Dendritic cell treated with granulocyte-macrophage colony-stimulating factor and Interleukin-4, amounts not matched to agents 40 ng/mL and 50 ng/mL, for 4 days (primary cell): Measurements from ENCODE around the gene VSIG4.
"Not testable (repeated sequence)": the region's sequence is repeated elsewhere in the genome, so short reads cannot be mapped to it uniquely, and the experiment has no call there.

Experiments
- H3K27ac Mint-ChIP-seq: one replicate; pipeline ENCODE4 v1.8.0; 2022; ENCODE audit warnings: mild to moderate bottlenecking, mixed read lengths
- H3K27me3 Mint-ChIP-seq: one replicate; pipeline ENCODE4 v1.8.0; 2022; ENCODE audit warnings: mild to moderate bottlenecking, mixed read lengths
- H3K36me3 Mint-ChIP-seq: one replicate; pipeline ENCODE4 v1.8.0; 2022; ENCODE audit warnings: low read depth, mixed read lengths
- H3K4me1 Mint-ChIP-seq: one replicate; pipeline ENCODE4 v1.8.0; 2022; ENCODE audit warnings: low read depth, mixed read lengths
- H3K4me3 Mint-ChIP-seq: one replicate; pipeline ENCODE4 v1.8.0; 2022; ENCODE audit warnings: mild to moderate bottlenecking, moderate library complexity, mixed read lengths
- H3K9me3 Mint-ChIP-seq: one replicate; pipeline ENCODE4 v1.8.0; 2022; ENCODE audit warnings: mixed read lengths
- intact Hi-C: fragments of 100-400 bp; cut with micrococcal nuclease; formaldehyde crosslinking; loops from one replicate; pipeline ENCODE4 v1.15.0; 2022

VSIG4 gene

GRCh38 chrX:66039944-66040343 is at the start of gene VSIG4:
TSS of gene VSIG4 (minus strand) at chrX:66040080. CDS start at chrX:66039998, 82 bp downstream.
- intact Hi-C loops: no loop called here
- H3K4me3 Mint-ChIP-seq: no peak within 1 kb of the TSS
- peaks cover 23% of the 10 kb centered on the region for H3K4me1 Mint-ChIP-seq
- peaks cover 14% of the 10 kb centered on the region for H3K27me3 Mint-ChIP-seq
- H3K9me3 Mint-ChIP-seq: no peaks in the 10 kb centered on the region
- H3K36me3 Mint-ChIP-seq: no peaks in the 10 kb centered on the region
- peak within 1 kb of the TSS; percentile 58 for H3K27ac Mint-ChIP-seq

- Mint-ChIP-seq H3K36me3 (no peaks in the 10 kb centered on the region), H3K4me1 (peaks cover 35% of the 10 kb centered on the region), H3K27ac (no peak overlapping the region), H3K4me3 (no peak overlapping the region), H3K27me3 (no peaks in the 10 kb centered on the region), H3K9me3 (no peaks in the 10 kb centered on the region)
- intact Hi-C loops: no loop called here
These were observed 36.9 kb upstream of the VSIG4 start for GRCh38 chrX:66076801-66077200.

GRCh38 chrX:66074920-66075879 is 35.3 kb upstream of the VSIG4 start:
- peak overlapping the region; percentile 50 for H3K4me3 Mint-ChIP-seq
- intact Hi-C loops: no loop called here
- no peaks in the 10 kb centered on the region for H3K27me3 Mint-ChIP-seq
- H3K27ac Mint-ChIP-seq: peak overlapping the region; percentile 84
- H3K9me3 Mint-ChIP-seq: no peaks in the 10 kb centered on the region
- H3K4me1 Mint-ChIP-seq: peaks cover 35% of the 10 kb centered on the region
- H3K36me3 Mint-ChIP-seq: no peaks in the 10 kb centered on the region

- H3K4me1 Mint-ChIP-seq: peaks cover 32% of the 10 kb centered on the region
- H3K9me3 Mint-ChIP-seq: no peaks in the 10 kb centered on the region
- intact Hi-C loops: no loop called here
- no peaks in the 10 kb centered on the region for H3K27me3 Mint-ChIP-seq
- H3K27ac Mint-ChIP-seq: no peak overlapping the region
- H3K4me3 Mint-ChIP-seq: no peak overlapping the region
- H3K36me3 Mint-ChIP-seq: no peaks in the 10 kb centered on the region
These were observed 31.2 kb upstream of the VSIG4 start for GRCh38 chrX:66071126-66071525.

GRCh38 chrX:66064261-66064660 is 24.4 kb upstream of the VSIG4 start:
- intact Hi-C loops: no loop called here
- H3K27ac Mint-ChIP-seq: no peak overlapping the region
- no peak overlapping the region for H3K4me3 Mint-ChIP-seq
- peaks cover 14% of the 10 kb centered on the region for H3K4me1 Mint-ChIP-seq
- H3K36me3 Mint-ChIP-seq: no peaks in the 10 kb centered on the region
- H3K27me3 Mint-ChIP-seq: peaks cover 13% of the 10 kb centered on the region
- H3K9me3 Mint-ChIP-seq: no peaks in the 10 kb centered on the region

- H3K4me3 Mint-ChIP-seq, H3K27ac Mint-ChIP-seq, H3K9me3 Mint-ChIP-seq, intact Hi-C loops, H3K27me3 Mint-ChIP-seq, H3K36me3 Mint-ChIP-seq: not testable (repeated sequence)
- H3K4me1 Mint-ChIP-seq: peaks cover 25% of the 10 kb centered on the region
These were observed 17.1 kb upstream of the VSIG4 start for GRCh38 chrX:66057019-66057418.

GRCh38 chrX:66054978-66055377 is 15.1 kb upstream of the VSIG4 start:
- H3K4me3 Mint-ChIP-seq: no peak overlapping the region
- H3K36me3 Mint-ChIP-seq: no peaks in the 10 kb centered on the region
- H3K9me3 Mint-ChIP-seq: no peaks in the 10 kb centered on the region
- intact Hi-C loops: no loop called here
- H3K4me1 Mint-ChIP-seq: peaks cover 41% of the 10 kb centered on the region
- H3K27me3 Mint-ChIP-seq: peaks cover 2% of the 10 kb centered on the region
- no peak overlapping the region for H3K27ac Mint-ChIP-seq

- H3K27me3 Mint-ChIP-seq: peaks cover 2% of the 10 kb centered on the region
- no peak overlapping the region for H3K27ac Mint-ChIP-seq
- no peak overlapping the region for H3K4me3 Mint-ChIP-seq
- H3K4me1 Mint-ChIP-seq: peaks cover 41% of the 10 kb centered on the region
- H3K9me3 Mint-ChIP-seq: no peaks in the 10 kb centered on the region
- intact Hi-C loops: no loop called here
- no peaks in the 10 kb centered on the region for H3K36me3 Mint-ChIP-seq
These were observed 13.5 kb upstream of the VSIG4 start for GRCh38 chrX:66053414-66053813.

GRCh38 chrX:66051980-66052379 is 12.1 kb upstream of the VSIG4 start:
- peaks cover 2% of the 10 kb centered on the region for H3K27me3 Mint-ChIP-seq
- no peaks in the 10 kb centered on the region for H3K9me3 Mint-ChIP-seq
- H3K27ac Mint-ChIP-seq: no peak overlapping the region
- no peak overlapping the region for H3K4me3 Mint-ChIP-seq
- intact Hi-C loops: no loop called here
- H3K4me1 Mint-ChIP-seq: peaks cover 41% of the 10 kb centered on the region
- no peaks in the 10 kb centered on the region for H3K36me3 Mint-ChIP-seq

- Mint-ChIP-seq H3K4me1 (peaks cover 50% of the 10 kb centered on the region), H3K4me3 (no peak overlapping the region), H3K9me3 (no peaks in the 10 kb centered on the region), H3K27ac (peak overlapping the region; percentile 81), H3K27me3 (peaks cover 8% of the 10 kb centered on the region), H3K36me3 (no peaks in the 10 kb centered on the region)
- intact Hi-C loops: no loop called here
These were observed 10.3 kb upstream of the VSIG4 start for GRCh38 chrX:66050140-66050569.

- no peaks in the 10 kb centered on the region for H3K36me3 Mint-ChIP-seq
- H3K9me3 Mint-ChIP-seq: no peaks in the 10 kb centered on the region
- H3K4me3 Mint-ChIP-seq: no peak overlapping the region
- H3K4me1 Mint-ChIP-seq: peaks cover 42% of the 10 kb centered on the region
- H3K27me3 Mint-ChIP-seq: peaks cover 11% of the 10 kb centered on the region
- no peak overlapping the region for H3K27ac Mint-ChIP-seq
- intact Hi-C loops: loop anchor here (5.0 kb wide), 1 partner anchor 58 kb away; no protein-coding TSS in a partner anchor
These were observed 9.2 kb upstream of the VSIG4 start for GRCh38 chrX:66049056-66049455.

- Mint-ChIP-seq H3K27ac (peak overlapping the region; percentile 37), H3K27me3 (peaks cover 11% of the 10 kb centered on the region), H3K9me3 (no peaks in the 10 kb centered on the region), H3K4me3 (no peak overlapping the region), H3K36me3 (no peaks in the 10 kb centered on the region), H3K4me1 (peaks cover 31% of the 10 kb centered on the region)
- intact Hi-C loops: loop anchor here (5.0 kb wide), 1 partner anchor 61 kb away; no protein-coding TSS in a partner anchor
These were observed 6.8 kb upstream of the VSIG4 start for GRCh38 chrX:66046612-66047235.

- no peaks in the 10 kb centered on the region for H3K9me3 Mint-ChIP-seq
- intact Hi-C loops: loop anchor here (5.0 kb wide), 1 partner anchor 61 kb away; no protein-coding TSS in a partner anchor
- no peak overlapping the region for H3K4me3 Mint-ChIP-seq
These were observed 6.0 kb upstream of the VSIG4 start for GRCh38 chrX:66045894-66046293.

GRCh38 chrX:66043584-66043983 is 3.7 kb upstream of the VSIG4 start:
- Mint-ChIP-seq H3K4me3 (no peak overlapping the region), H3K27me3 (peaks cover 18% of the 10 kb centered on the region), H3K4me1 (peaks cover 31% of the 10 kb centered on the region), H3K9me3 (no peaks in the 10 kb centered on the region), H3K36me3 (no peaks in the 10 kb centered on the region), H3K27ac (no peak overlapping the region)
- intact Hi-C loops: no loop called here

More at GRCh38 chrX:66045894-66046293, 6.0 kb upstream of the VSIG4 start:
- H3K27me3 Mint-ChIP-seq: peaks cover 15% of the 10 kb centered on the region
- peak overlapping the region; percentile 16 for H3K27ac Mint-ChIP-seq
- no peaks in the 10 kb centered on the region for H3K36me3 Mint-ChIP-seq
- peaks cover 24% of the 10 kb centered on the region for H3K4me1 Mint-ChIP-seq
